Left cardiac atrium (tissue), 4 donors: ENCODE data around the gene INPP4A. TPM values are rescaled to one million over a fixed set of nuclear protein-coding genes. Genes with fewer than 3 reads are reported as not detected.

Experiments used
- ATAC-seq, 2 donors: fragments of 200-7000 bp; cut with Tn5 transposase; one replicate each; pipeline ENCODE4 v1.9.1; 2020; ENCODE audit warnings: mild to moderate bottlenecking in 2 of 2, moderate library complexity in 2 of 2
- DNase-seq: peaks from one replicate; pipeline ENCODE4 v3.0.0-alpha.2; 2020
- intact Hi-C, 2 donors: fragments of 100-400 bp; cut with DNase I; formaldehyde crosslinking; loops; one replicate each; pipeline versions ENCODE4 v1.14.1 to v1.15.1; 2022 to 2023
- total RNA-seq, 2 donors: library from RNA; stranded (reverse); fragmentation: NEBNext Ultra II Directional; extraction: Animal tissue kit (Norgen Biotek cat#: 25700); gene quantifications; one replicate each; pipeline ENCODE4 v1.2.1, GENCODE V29; 2021
- donor health status: DM: no; HTN: yes; CAD: no.
- donor health status: DM: no; HTN: yes; CAD: no; lungs with severe emphysema.
- donor health status: DM: yes; HTN: yes; CAD: no.
- donor health status: Dilated cardiomyopathy.

INPP4A gene
- total RNA-seq, 2 donors from 2014 or later: 14.6 to 19.5 TPM

- ATAC-seq: no peak
- no peak for DNase-seq
- intact Hi-C loops: no loop called here
Measured at GRCh38 chr2:98470851-98471255, 26.2 kb downstream of the INPP4A start.

GRCh38 chr2:98471402-98472131, 26.9 kb downstream of the INPP4A start:
- no peak for DNase-seq
- ATAC-seq: no peak
- intact Hi-C loops: no loop called here

- ATAC-seq: peak in 1 of 2 donors; percentile 61
- intact Hi-C loops: no loop called here
Measured at GRCh38 chr2:98472132-98472650, 27.5 kb downstream of the INPP4A start.

GRCh38 chr2:98472961-98473746, 28.5 kb downstream of the INPP4A start:
- intact Hi-C loops: no loop called here
- DNase-seq (no peak), ATAC-seq (no peak)

More at GRCh38 chr2:98472132-98472650, 27.5 kb downstream of the INPP4A start:
- DNase-seq: no peak

GRCh38 chr2:98473995-98474780, 29.5 kb downstream of the INPP4A start:
- ATAC-seq (no peak), DNase-seq (no peak)
- intact Hi-C loops: no loop called here

GRCh38 chr2:98474979-98475632, 30.4 kb downstream of the INPP4A start:
- ATAC-seq (no peak), DNase-seq (no peak)
- intact Hi-C loops: no loop called here

- ATAC-seq: no peak
Measured at GRCh38 chr2:98476192-98476868, 31.7 kb downstream of the INPP4A start.

GRCh38 chr2:98477036-98477435, 32.4 kb downstream of the INPP4A start:
- ATAC-seq: no peak
- intact Hi-C loops: no loop called here
- DNase-seq: no peak

More at GRCh38 chr2:98476192-98476868, 31.7 kb downstream of the INPP4A start:
- intact Hi-C loops: no loop called here
- no peak for DNase-seq

GRCh38 chr2:98477506-98477905, 32.8 kb downstream of the INPP4A start:
- ATAC-seq (no peak), DNase-seq (no peak)
- intact Hi-C loops: no loop called here

- ATAC-seq (no peak), DNase-seq (no peak)
- intact Hi-C loops: no loop called here
Measured at GRCh38 chr2:98478088-98478551, 33.5 kb downstream of the INPP4A start.

- ATAC-seq: no peak
- intact Hi-C loops: no loop called here
- DNase-seq: no peak
Measured at GRCh38 chr2:98478907-98479306, 34.2 kb downstream of the INPP4A start.

- no peak for DNase-seq
- no peak for ATAC-seq
- intact Hi-C loops: no loop called here
Measured at GRCh38 chr2:98479371-98479770, 34.7 kb downstream of the INPP4A start.

- ATAC-seq (peak; percentile 86 to 90), DNase-seq (peak; percentile 71)
- intact Hi-C loops: no loop called here
Measured at GRCh38 chr2:98479959-98480524, 35.4 kb downstream of the INPP4A start.

- ATAC-seq (no peak), DNase-seq (no peak)
- intact Hi-C loops: no loop called here
Measured at GRCh38 chr2:98480598-98480997, 35.9 kb downstream of the INPP4A start.

GRCh38 chr2:98482362-98482761, 37.7 kb downstream of the INPP4A start:
- intact Hi-C loops: no loop called here

GRCh38 chr2:98483257-98483861, 38.7 kb downstream of the INPP4A start:
- intact Hi-C loops: no loop called here

More at GRCh38 chr2:98482362-98482761, 37.7 kb downstream of the INPP4A start:
- ATAC-seq: no peak
- no peak for DNase-seq

GRCh38 chr2:98484121-98484557, 39.5 kb downstream of the INPP4A start:
- intact Hi-C loops: no loop called here
- ATAC-seq (no peak), DNase-seq (no peak)

More at GRCh38 chr2:98483257-98483861, 38.7 kb downstream of the INPP4A start:
- DNase-seq: no peak
- ATAC-seq: no peak
